Prostate gland (tissue), 2 donors: ENCODE measurements around the gene TBC1D22A.

Experiments
- CTCF ChIP-seq, 4 experiments: fragments of 200-600 bp in 2 of 4; fragments of 450-650 bp in 2 of 4; sonication (generic) in 2 of 4; IDR thresholded peaks; 1 replicate in 3 of 4; 2 replicates in 1 of 4; pipeline ENCODE4 v1.5.1; 2016 to 2019; ENCODE audit warnings: antibody characterized with exemption in 4 of 4, mild to moderate bottlenecking in 2 of 4, moderate library complexity in 2 of 4
- POLR2A ChIP-seq: fragments of 450-650 bp; IDR thresholded peaks from one replicate; pipeline ENCODE4 v1.6.1; 2016; ENCODE audit warnings: antibody characterized with exemption, mild to moderate bottlenecking

GRCh38 chr22:46968848-46969247 lies 206.4 kb downstream of the TBC1D22A start:
- TF ChIP-seq CTCF (IDR thresholded peaks at IDR 0.05), result no peak
- no peak for TF ChIP-seq POLR2A
